ENCODE results near the gene CHRNB1.
A peak's percentile ranks its signal among the peaks of the same experiment; 100 is the strongest.

Gene CHRNB1

DNA sequence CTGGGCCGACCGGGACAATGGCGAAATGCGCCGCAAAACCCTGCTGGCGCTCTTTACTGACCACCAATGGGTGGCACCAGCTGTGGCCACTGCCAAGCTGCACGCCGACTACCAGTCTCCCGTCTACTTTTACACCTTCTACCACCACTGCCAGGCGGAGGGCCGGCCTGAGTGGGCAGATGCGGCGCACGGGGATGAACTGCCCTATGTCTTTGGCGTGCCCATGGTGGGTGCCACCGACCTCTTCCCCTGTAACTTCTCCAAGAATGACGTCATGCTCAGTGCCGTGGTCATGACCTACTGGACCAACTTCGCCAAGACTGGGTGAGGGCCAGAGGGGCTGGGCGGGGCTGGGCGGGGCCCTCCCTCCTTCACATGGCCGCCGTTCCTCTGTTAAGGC, 29.1 kb upstream of the CHRNB1 start:
- DNase-seq (ENCODE audit: low read depth in 2 of 2), result no peak

DNA sequence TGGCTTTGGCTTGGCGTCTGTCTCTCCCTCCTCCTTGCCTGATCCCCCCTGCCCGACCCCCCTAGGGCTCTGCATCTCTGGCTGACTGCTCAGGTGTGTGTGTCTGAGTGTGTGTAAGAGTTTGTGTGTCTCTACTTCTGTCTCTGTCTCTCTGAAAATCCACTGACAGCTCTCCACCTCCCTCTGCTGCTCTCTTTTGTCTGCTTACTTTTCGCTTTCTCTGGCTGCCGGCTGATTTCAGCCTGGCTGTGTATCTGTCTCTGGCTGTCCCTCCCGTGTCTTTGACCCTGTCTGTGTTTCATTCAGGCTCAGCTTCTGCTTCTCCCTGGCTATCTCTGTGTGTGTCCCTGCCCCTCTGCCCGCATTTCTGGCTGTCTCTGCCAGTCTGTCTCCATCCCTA, 28.5 kb upstream of the CHRNB1 start:
- DNase-seq (ENCODE audit: low read depth in 2 of 2), result no peak

- no peak for DNase-seq (ENCODE audit: low read depth in 2 of 2)
Observed at GRCh38 chr17:7417056-7417655, 27.7 kb upstream of the CHRNB1 start.

DNA sequence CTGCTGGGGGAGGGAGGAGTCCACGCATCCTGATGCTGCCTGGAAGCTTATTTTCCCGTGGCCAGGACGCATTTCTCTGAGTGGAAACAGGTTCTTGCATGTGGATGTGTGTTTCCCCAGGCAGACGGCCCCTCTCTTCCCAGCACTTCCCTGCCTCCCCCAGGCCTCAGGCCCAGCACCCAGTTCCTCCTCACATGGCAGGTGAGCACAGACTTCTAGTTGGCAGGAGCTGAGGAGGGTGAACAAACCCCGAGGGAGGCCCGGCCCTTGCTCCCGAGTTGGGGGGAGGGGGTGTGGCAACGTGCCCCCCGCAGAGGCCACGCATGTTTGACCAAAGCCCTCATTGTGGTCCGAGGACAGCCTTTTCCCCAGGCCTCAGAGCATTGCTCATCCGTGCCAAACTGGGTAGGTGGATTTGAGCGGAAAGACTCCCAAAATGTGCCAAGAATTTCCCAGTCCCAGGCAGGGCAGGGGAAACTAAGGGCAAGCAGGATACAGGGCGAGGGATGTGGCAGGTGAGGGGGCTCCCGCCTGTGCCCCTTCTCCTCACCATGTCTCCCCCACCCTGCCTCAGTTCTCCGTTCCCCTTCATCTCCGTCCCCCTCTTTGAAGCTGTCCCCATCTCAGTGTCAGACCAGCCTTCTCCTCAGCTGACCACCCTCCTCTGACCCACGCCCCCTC, 26.2 kb upstream of the CHRNB1 start:
- no peak for DNase-seq (ENCODE audit: low read depth in 2 of 2)

DNA sequence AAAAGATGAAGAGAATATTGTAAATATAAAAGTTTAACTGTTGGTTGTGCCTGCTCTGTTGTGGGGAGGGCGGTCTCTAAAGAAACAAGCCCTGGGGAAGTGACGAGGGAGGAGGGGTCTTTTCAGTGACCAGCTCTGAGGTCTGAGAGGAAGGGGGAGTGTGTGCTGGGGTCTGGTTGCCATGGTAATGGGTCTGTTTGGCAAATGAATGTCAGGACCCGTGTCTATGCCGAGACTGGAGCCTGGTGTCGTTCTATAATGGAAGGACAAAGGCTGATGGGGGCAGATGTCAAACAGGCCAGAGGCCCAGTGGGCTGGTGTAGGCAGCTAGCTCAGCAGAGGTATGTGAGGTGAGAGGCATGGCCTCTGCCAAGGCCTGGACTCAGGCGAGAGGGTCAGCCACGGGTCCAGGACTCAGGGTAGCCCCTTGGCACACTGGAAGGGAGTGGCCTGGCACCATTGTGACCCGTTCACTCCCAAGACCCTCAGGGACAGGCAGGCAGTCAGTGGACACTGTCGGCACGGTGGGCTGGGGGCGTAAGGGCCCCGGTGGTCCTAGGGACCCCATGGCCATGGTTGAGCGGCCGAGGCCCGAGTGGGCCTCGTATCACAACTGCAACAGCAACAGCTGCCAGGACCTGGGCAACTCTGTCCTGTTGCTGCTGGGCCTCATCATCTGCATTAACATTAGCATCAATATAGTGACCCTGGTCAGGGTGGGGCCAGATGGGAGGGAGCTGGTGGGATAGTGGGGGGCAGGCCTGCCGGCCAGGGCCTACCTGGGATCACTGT, 24.8 kb upstream of the CHRNB1 start, which contains the start of gene SPEM1:
Gene SPEM1, plus strand, starts transcription at position 506 of the 792 bp plus-strand sequence. Its CDS starts 61 bp downstream, at position 567.
- DNase-seq (ENCODE audit: low read depth in 2 of 2), result no peak

DNA sequence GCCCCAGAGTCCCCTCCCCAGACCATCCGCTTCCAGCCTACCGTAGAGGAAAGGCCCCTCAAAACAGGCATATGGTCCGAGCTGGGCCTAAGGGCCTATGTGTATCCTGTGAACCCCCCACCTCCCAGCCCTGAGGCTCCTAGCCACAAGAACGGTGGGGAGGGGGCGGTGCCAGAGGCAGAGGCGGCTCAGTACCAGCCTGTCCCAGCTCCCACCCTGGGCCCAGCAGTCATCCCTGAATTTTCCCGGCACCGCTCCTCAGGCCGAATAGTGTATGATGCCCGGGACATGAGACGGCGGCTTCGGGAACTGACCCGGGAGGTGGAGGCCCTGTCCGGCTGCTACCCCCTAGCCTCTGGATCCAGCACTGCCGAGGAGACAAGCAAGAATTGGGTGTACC, 23.7 kb upstream of the CHRNB1 start:
- no peak for DNase-seq (ENCODE audit: low read depth in 2 of 2)

DNA sequence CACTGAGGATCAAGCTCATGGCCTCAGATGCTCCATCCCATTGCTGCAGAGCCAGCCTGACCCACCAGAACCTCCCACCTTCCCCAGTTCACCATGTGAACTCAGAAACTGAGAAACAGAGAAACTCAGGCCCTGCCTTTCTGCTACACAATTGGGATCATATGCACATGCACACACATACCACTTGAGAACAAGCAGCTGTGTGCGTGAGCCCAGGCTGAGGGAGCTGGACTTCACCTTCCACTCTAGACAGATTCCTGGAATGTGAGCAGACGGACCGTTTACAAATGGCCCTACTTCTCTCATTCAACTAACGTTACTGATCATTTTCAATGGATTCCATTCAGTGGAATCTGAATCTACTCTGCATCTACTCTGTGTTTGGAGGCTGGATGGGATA, 21.2 kb upstream of the CHRNB1 start:
- no peak for DNase-seq (ENCODE audit: low read depth in 2 of 2)

DNA sequence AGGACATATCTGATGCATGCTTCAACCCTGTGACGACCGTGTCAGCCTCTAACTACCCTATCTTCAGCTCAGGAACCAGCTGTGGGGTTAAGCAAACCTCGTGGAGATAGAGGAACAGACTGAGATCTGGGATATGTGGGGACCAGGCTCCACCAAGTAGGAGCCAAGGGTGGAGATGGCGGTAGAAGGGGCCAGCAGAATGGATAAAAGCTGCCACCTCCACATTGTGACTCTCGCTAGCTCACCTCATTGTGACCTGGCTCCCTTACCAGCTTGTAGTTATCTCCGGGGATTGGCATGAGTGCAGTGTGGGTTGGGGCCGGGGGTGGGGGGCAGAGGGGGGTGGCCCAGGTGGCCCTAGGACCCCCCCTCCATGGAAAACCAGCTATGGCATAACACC, 19.5 kb upstream of the CHRNB1 start, which contains the start of gene SPEM2:
Gene SPEM2, plus strand, starts transcription at position 301 of the 400 bp plus-strand sequence. Its CDS starts 73 bp downstream, at position 374.
- DNase-seq (ENCODE audit: low read depth in 2 of 2), result no peak

- DNase-seq (ENCODE audit: low read depth in 2 of 2), result no peak
Observed at GRCh38 chr17:7425756-7426155, 19.1 kb upstream of the CHRNB1 start.

- DNase-seq (ENCODE audit: low read depth in 2 of 2), result no peak
Observed at GRCh38 chr17:7426203-7426863, 18.5 kb upstream of the CHRNB1 start.

DNA sequence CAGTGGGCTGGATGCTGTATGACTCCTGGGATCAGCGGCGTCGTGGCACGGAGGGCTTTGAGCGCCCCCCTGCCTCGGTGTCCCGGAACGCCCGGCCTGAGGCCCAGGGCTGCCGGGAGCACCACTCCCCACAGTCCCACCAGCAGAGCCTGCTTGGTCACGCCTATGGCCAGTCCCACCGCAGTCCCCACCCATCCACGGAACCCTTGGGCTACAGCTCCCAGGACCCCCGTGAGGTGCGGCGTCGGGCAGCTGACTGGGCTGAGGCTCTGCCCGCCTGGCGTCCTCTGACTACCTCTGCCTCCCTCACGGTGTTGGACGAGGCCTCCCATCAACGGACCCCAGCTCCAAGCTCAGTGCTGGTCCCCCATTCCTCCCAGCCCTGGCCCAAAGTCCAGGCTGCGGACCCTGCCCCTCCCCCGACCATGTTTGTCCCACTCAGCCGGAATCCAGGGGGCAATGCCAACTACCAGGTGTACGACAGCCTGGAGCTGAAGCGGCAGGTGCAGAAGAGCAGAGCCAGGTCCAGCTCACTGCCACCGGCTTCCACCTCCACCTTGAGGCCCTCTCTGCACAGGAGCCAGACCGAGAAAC, 17.9 kb upstream of the CHRNB1 start:
- DNase-seq (ENCODE audit: low read depth in 2 of 2), result no peak

DNA sequence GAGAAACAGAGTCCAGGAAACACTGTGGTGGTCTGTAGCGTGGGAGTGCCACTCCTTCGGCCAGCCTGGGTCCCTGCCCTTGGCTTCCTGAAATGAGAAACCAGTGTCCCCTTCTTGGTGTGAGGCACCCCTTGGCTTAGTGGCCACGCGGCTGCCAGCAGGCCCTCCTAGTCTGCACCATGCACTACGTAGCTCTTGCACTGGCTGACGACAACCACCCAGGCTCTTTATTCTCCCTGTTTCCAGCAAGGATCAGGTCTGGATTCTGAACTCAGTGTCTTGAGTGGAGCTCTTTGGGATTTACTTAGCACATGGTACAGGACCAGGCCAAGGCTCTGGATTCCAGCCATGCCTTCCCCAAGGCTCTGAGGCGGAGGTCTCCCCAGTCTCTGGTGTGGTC, 17.3 kb upstream of the CHRNB1 start:
- no peak for DNase-seq (ENCODE audit: low read depth in 2 of 2)

- DNase-seq (ENCODE audit: low read depth in 2 of 2), result no peak
Observed at GRCh38 chr17:7428557-7428956, 16.3 kb upstream of the CHRNB1 start, which contains the start of gene SPEM3. SPEM3 (plus strand) TSS chr17:7428857; CDS start chr17:7428903, 46 bp downstream.

DNA sequence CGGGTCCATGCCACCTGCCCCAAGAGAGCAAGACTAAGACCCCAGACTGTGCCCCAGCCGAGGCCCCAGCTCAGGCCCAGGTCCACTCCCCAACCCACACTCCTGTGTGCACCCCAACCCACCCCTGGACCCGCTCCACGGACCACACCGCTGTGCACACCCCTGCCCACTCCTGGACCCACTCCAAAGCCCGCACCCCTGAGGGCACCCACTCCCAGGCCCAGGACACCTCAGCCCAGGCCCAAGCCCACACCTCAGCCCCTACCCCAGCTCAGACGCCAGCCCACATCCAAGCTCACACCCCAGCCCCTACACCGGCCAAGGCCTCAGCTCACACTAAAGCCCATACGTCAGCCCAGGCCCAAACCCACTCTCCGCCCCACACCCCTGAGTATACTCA, 15.1 kb upstream of the CHRNB1 start:
- no peak for DNase-seq (ENCODE audit: low read depth in 2 of 2)

DNA sequence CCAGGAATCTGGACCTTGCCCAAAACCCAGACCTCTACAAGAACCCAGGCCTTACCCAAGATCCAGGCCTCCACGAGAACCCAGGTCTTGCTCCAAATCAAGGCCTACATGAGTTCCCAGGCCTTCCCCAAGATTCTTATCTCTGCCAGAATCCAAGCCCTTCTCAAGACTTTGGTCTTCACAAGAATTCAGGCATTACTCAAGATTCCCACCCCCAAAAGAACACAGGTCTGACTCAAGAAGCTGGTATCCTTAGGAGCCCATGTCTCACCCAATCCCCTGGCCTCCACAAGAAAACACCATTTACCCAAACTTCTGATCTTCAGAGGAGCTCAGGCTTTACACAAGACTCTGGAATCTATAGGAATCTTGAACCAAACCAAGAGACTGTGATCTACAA, 13.6 kb upstream of the CHRNB1 start:
- DNase-seq (ENCODE audit: low read depth in 2 of 2), result no peak

DNA sequence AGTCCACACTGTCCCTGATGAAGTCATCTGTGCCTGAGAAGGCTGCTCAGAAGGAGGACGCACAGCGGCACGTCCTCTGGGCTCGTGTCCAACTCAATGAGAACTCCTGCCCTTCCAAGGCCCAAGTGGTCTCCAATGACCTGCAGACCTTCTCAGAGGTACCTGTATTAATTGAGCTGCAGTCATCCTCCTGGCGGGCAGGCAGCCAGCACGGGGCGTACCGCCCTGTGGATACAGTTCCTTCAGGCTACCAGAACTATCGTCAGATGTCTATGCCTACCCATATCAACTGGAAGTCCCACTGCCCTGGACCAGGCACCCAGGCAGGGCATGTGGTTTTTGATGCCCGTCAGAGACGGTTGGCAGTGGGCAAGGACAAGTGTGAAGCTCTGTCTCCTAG, 12.6 kb upstream of the CHRNB1 start:
- no peak for DNase-seq (ENCODE audit: low read depth in 2 of 2)

GRCh38 chr17:7435676-7436555, 8.9 kb upstream of the CHRNB1 start:
- DNase-seq (ENCODE audit: low read depth in 2 of 2), result peak; percentile 38 to 45

DNA sequence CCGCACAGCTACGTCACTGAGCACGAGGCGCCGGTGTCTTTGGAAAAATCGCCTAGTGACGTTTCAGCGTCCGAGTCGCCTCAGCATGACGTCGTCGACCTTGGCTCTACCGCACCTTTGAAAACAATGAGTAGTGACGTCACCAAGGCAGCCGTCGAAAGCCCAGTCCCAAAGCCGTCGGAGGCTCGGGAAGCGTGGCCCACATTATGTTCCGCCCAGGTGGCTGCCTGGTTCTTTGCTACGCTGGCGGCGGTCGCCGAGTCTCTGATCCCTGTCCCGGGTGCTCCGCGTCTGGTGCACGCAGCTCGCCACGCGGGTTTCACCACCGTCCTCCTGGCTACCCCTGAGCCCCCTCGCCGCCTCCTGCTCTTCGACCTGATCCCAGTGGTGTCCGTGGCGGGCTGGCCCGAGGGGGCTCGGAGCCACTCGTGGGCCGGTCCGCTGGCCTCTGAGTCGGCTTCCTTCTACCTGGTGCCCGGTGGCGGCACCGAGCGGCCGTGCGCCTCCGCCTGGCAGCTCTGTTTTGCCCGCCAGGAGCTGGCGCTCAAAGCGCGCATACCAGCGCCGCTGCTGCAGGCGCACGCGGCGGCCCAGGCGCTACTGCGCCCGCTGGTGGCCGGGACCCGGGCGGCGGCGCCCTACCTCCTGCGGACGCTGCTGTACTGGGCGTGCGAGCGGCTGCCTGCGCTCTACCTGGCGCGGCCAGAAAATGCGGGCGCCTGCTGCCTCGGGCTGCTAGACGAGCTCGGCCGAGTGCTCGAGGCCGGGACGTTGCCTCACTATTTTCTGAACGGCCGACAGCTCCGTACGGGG, 8.1 kb upstream of the CHRNB1 start:
- DNase-seq (ENCODE audit: low read depth in 2 of 2), result peak; percentile 71 to 77

GRCh38 chr17:7437369-7437863, 7.4 kb upstream of the CHRNB1 start:
- no peak for DNase-seq (ENCODE audit: low read depth in 2 of 2)
